GM12864 (cell line): Measurements from ENCODE around the gene ELP2.
"Not testable (repeated sequence)": the region's sequence is repeated elsewhere in the genome, so short reads cannot be mapped to it uniquely, and the experiment has no call there.

Experiments used
- DNase-seq: peaks from one replicate; pipeline ENCODE4 v3.0.0-alpha.2; 2011; ENCODE audit warnings: low read depth
- H3K4me3 ChIP-seq: 2 replicates; pipeline ENCODE4 v1.5.1; 2011; ENCODE audit warnings: mild to moderate bottlenecking, low read depth, low read length, control low read depth
- TF ChIP-seq, protein P1 (sequence below): IDR thresholded peaks from 2 replicates; pipeline ENCODE4 v1.5.1; 2011; ENCODE audit warnings: low read depth, mild to moderate bottlenecking, moderate library complexity, low read length, control low read depth, inconsistent platforms; ENCODE audit errors: missing control alignments

The ELP2 gene

DNA sequence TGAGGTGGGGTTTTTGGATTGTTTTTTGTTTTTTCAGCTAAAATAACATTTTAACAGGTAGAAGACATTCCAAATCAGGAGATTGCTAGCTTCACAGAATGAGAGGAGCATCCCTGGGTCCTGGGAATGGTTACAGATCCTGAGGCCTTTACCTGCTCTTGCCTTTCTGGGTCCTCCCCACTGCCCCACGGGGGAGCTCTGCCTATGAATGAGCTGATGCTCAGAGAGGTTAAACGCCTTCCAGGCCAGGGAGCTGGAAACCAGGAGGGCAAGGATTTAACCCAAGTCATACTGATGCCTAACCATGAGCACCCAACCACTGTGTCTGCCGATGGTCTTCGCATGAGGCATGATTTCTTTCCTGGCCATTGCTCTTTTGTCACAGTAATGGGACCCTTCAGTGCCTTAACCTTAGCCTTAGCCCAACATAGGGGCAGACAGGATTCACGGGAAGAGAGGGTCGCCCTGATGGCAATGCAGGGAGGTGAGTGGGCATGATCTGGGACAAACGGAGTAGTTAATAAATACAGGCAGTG lies 73.7 kb downstream of the ELP2 start:
- DNase-seq = no peak
- TF ChIP-seq, protein P1, sequence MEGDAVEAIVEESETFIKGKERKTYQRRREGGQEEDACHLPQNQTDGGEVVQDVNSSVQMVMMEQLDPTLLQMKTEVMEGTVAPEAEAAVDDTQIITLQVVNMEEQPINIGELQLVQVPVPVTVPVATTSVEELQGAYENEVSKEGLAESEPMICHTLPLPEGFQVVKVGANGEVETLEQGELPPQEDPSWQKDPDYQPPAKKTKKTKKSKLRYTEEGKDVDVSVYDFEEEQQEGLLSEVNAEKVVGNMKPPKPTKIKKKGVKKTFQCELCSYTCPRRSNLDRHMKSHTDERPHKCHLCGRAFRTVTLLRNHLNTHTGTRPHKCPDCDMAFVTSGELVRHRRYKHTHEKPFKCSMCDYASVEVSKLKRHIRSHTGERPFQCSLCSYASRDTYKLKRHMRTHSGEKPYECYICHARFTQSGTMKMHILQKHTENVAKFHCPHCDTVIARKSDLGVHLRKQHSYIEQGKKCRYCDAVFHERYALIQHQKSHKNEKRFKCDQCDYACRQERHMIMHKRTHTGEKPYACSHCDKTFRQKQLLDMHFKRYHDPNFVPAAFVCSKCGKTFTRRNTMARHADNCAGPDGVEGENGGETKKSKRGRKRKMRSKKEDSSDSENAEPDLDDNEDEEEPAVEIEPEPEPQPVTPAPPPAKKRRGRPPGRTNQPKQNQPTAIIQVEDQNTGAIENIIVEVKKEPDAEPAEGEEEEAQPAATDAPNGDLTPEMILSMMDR = no peak
- H3K4me3 ChIP-seq = no peak overlapping the region

DNA sequence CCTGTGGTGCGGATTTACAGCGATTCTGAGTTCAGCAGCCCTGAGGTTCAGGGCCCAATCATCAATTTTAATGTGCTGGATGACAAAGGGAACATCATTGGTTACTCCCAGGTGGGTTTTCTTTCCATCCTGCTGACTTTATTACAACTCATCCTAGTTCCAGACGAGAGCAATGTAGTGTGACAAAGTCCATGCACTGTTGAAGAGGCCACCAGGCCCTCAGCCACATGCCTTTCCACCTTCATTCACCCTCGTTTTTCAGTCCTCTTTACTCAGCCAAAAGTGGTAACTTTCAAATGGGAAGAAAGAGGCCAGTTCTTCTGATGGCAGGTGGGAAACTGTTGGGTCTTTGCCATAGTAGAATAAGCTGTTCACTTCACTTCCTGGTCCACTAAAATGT lies 75.5 kb downstream of the ELP2 start:
- TF ChIP-seq, protein P1 = no peak
- H3K4me3 ChIP-seq = no peak overlapping the region
- no peak for DNase-seq

DNA sequence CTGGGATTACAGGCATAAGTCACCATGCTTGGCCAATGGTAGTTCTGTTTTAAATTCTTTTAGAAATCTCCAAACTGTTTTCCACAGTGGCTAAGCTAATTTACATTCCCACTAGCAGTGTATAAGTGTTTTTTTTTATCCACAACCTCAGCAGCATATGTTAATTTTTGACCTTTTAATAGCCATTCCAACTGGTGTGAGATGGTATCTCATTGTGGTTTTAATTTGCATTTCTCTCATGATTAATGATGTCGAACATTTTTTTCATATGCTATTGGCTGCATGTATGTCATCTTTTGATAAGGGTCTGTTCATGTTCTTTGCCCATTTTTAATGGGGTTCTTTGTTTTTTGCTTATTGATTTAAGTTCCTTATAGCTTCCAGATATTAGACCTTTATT lies 77.6 kb downstream of the ELP2 start:
- DNase-seq = no peak
- TF ChIP-seq, protein P1 = no peak
- H3K4me3 ChIP-seq = no peak overlapping the region

DNA sequence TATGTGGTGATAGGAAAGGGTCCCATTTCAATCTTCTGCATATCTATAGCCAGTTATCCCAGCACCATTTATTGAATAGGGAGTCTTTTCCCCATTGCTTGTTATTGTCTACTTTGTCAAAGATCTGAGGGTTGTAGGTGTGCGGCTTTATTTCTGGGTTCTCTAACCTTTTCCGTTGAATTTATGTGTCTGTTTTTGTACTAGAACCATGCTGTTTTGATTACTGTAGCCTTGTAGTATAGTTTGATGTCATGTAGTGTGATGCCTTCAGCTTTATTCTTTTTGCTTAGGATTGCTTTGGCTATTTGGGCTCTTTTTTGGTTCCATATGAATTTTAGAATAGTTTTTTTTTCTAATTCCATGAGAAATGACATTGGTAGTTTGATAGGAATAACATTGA lies 78.3 kb downstream of the ELP2 start:
- not testable (repeated sequence) for H3K4me3 ChIP-seq, DNase-seq

DNA sequence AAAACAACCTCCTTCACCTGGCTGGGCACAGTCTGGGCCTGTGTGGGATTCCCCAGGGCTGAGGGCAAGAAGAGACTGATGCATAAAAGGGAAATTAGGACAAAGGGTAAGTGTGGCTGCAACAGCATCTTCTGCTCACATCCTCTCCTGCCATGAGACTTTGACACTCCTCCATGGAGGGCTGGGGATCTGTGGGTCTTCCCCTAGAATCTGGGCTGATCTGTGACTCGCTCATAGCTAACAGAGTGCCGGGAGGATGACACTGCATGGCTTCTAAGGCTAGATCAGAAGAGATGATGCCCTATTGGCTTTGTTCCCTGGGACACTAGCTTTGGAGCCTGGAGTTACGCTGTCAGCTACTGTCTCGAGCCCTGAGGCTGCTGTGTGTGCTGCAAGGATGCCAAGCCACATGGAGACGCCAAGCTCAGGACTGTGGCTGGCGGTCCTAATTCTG lies 81.9 kb downstream of the ELP2 start:
- no peak for DNase-seq
- no peak overlapping the region for H3K4me3 ChIP-seq
- TF ChIP-seq, protein P1 = no peak

DNA sequence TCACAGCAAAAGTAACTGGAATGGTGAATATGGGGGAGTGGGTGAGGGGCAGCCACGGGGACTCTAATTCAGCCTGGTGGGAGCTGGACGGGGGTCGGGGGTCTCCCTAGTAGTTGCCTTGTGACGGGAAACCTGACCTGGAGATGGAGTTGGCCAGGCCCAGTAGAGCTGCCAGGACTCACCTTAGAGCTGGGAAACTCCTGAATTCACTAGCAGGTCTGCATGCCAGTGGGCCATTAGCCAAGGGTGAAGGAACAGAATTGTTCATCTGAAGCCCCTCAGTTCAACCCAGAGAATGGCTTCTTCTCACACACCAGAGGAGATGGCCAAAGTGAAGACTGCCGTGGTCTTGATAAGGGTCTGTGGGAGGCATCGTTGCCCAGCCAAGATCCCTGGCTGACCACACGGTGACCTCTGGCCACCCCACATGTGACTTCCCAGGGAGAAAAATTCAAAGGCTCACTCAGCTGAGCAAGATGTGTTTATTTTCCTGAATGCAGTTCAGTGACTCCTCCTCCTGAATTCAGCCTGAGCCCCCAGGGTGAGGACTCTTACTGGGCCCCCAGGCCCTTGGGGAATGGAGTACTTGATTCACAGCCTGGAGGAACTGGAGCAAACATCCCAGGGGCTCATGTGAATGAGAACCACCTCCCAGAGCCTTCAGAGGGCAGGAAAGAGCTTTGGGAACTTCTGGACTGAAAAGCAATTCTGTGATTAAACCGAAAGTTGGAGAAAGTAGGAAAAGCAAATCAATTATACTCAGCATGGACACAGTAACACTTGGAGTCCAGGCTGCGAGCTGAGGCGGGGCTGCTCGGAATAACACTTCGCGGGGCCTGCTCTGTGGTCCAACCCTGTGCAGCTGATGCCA lies 82.8 kb downstream of the ELP2 start:
- H3K4me3 ChIP-seq = no peak overlapping the region
- TF ChIP-seq, protein P1 = no peak
- no peak for DNase-seq

DNA sequence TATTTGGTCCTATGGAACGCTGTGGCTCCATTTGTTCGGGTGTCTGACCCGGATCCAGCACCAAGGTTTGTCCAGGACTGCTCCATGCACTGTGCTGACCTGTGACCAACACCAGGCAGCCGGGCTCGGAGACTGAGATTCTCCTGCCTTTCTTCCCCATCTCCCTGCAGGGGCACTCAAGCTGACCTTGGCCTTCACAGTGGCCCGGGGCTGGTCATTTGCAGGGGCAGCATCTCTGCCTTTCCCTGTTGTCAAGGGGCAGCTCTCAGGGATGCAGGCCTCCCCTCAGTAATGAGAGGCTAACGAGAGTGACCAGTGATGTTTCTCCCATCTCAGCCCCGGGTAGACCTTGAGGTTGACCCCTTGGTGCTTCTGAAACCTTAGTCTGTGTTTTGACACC lies 85.1 kb downstream of the ELP2 start:
- no peak for DNase-seq
- H3K4me3 ChIP-seq = no peak overlapping the region
- TF ChIP-seq, protein P1 = no peak
